IPS-18c (cell line): ENCODE results near the gene EGFLAM.

Source experiments
- H3K4me3 ChIP-seq: 2 replicates; pipeline ENCODE4 v1.7.0; 2013; ENCODE audit warnings: low read depth, mild to moderate bottlenecking, low read length, moderate library complexity; ENCODE audit not compliant: insufficient read depth
- H3K9me3 ChIP-seq: one replicate; pipeline ENCODE4 v1.6.1; 2013; ENCODE audit warnings: mild to moderate bottlenecking, low read length, moderate library complexity; ENCODE audit not compliant: control insufficient read depth, insufficient read depth

EGFLAM gene

GRCh38 chr5:38465061-38465460 is 206.7 kb downstream of the EGFLAM start:
- no peak overlapping the region for H3K4me3 ChIP-seq
- H3K9me3 ChIP-seq, result peaks cover 4% of the 10 kb centered on the region

- Histone ChIP-seq H3K9me3 (peaks cover 4% of the 10 kb centered on the region), H3K4me3 (no peak overlapping the region)
Observed at GRCh38 chr5:38465702-38466423, 207.5 kb downstream of the EGFLAM start.

- Histone ChIP-seq H3K9me3 (peaks cover 4% of the 10 kb centered on the region), H3K4me3 (no peak overlapping the region)
Observed at GRCh38 chr5:38466424-38467189, 208.2 kb downstream of the EGFLAM start.

GRCh38 chr5:38467353-38468040 is 209.1 kb downstream of the EGFLAM start:
- no peak overlapping the region for H3K4me3 ChIP-seq
- peaks cover 4% of the 10 kb centered on the region for H3K9me3 ChIP-seq

GRCh38 chr5:38468202-38468673 is 209.9 kb downstream of the EGFLAM start:
- H3K9me3 ChIP-seq, result peaks cover 4% of the 10 kb centered on the region
- H3K4me3 ChIP-seq, result no peak overlapping the region

- peaks cover 4% of the 10 kb centered on the region for H3K9me3 ChIP-seq
- H3K4me3 ChIP-seq, result no peak overlapping the region
Observed at GRCh38 chr5:38468978-38469706, 210.8 kb downstream of the EGFLAM start.

- Histone ChIP-seq H3K9me3 (peaks cover 4% of the 10 kb centered on the region), H3K4me3 (no peak overlapping the region)
Observed at GRCh38 chr5:38469707-38470267, 211.4 kb downstream of the EGFLAM start.

- H3K4me3 ChIP-seq, result no peak overlapping the region
- peaks cover 4% of the 10 kb centered on the region for H3K9me3 ChIP-seq
Observed at GRCh38 chr5:38471709-38472108, 213.3 kb downstream of the EGFLAM start.

- peaks cover 4% of the 10 kb centered on the region for H3K9me3 ChIP-seq
- no peak overlapping the region for H3K4me3 ChIP-seq
Observed at GRCh38 chr5:38472541-38472940, 214.2 kb downstream of the EGFLAM start.

- Histone ChIP-seq H3K4me3 (no peak overlapping the region), H3K9me3 (peaks cover 4% of the 10 kb centered on the region)
Observed at GRCh38 chr5:38473008-38473407, 214.6 kb downstream of the EGFLAM start.

GRCh38 chr5:38478166-38478565 is 219.8 kb downstream of the EGFLAM start:
- H3K9me3 ChIP-seq, result no peaks in the 10 kb centered on the region
- H3K4me3 ChIP-seq, result no peak overlapping the region

- no peaks in the 10 kb centered on the region for H3K9me3 ChIP-seq
- no peak overlapping the region for H3K4me3 ChIP-seq
Observed at GRCh38 chr5:38478878-38479277, 220.5 kb downstream of the EGFLAM start.

GRCh38 chr5:38479315-38479904 is 221.1 kb downstream of the EGFLAM start:
- Histone ChIP-seq H3K9me3 (no peaks in the 10 kb centered on the region), H3K4me3 (no peak overlapping the region)

GRCh38 chr5:38483805-38484398 is 225.5 kb downstream of the EGFLAM start:
- H3K4me3 ChIP-seq, result no peak overlapping the region
- no peaks in the 10 kb centered on the region for H3K9me3 ChIP-seq

- Histone ChIP-seq H3K4me3 (no peak overlapping the region), H3K9me3 (no peaks in the 10 kb centered on the region)
Observed at GRCh38 chr5:38494175-38494574, 235.8 kb downstream of the EGFLAM start.

- Histone ChIP-seq H3K4me3 (no peak overlapping the region), H3K9me3 (no peaks in the 10 kb centered on the region)
Observed at GRCh38 chr5:38494763-38495162, 236.4 kb downstream of the EGFLAM start.
